IMR-90 (cell line): Measurements from ENCODE around the gene TMF1.

Source experiments
- CTCF ChIP-seq: conservative IDR thresholded peaks from 2 replicates; pipeline ENCODE4 v1.5.1; 2012; ENCODE audit warnings: mild to moderate bottlenecking, low read depth, low read length, improper control_type of control experiment
- POLR2A ChIP-seq: IDR thresholded peaks from 2 replicates; pipeline ENCODE4 v1.6.1; 2012; ENCODE audit warnings: mild to moderate bottlenecking, low read depth, low read length
- USF2 ChIP-seq: fragments of 150-350 bp; IDR thresholded peaks from 2 replicates; pipeline ENCODE4 v1.6.1; 2017; ENCODE audit warnings: mild to moderate bottlenecking, antibody characterized with exemption, low read length, low read depth

- TF ChIP-seq POLR2A: no peak
- TF ChIP-seq CTCF: no peak
- TF ChIP-seq USF2: no peak
Observed at GRCh38 chr3:69012100-69012799, 39.9 kb downstream of the TMF1 start.
